ENCODE results near the gene TGFBR3. TPM values are rescaled to one million over a fixed set of nuclear protein-coding genes. Genes with fewer than 3 reads are reported as not detected.

The TGFBR3 gene
- total and polyA plus RNA-seq, 2 of the 13 experiments (the other 11 are each of a cell fraction or from before 2014, with no cell fraction given): 76.5 to 195 TPM

- TF ChIP-seq AHDC1 (CRISPR knock-in tag; IDR thresholded peaks at IDR 0.05; ENCODE audit: borderline replicate concordance): peak; percentile 90
- TF ChIP-seq PHF8 (CRISPR knock-in tag; IDR thresholded peaks at IDR 0.05): 0 out of 2 replicates have a peak, but pooled peaks have one; percentile 3
- TF ChIP-seq ATF5 (CRISPR knock-in tag; IDR thresholded peaks at IDR 0.05; ENCODE audit: low read depth): no peak
- TF ChIP-seq ZNF674 (CRISPR knock-in tag; IDR thresholded peaks at IDR 0.05; ENCODE audit: low read depth): no peak
- TF ChIP-seq NFE2 (CRISPR knock-in tag; IDR thresholded peaks at IDR 0.05): no peak
- peak; percentile 77; the same call in 1 of the 2 replicates for TF ChIP-seq MEIS2 (CRISPR knock-in tag; IDR thresholded peaks at IDR 0.05)
- peak; percentile 79 for TF ChIP-seq FOXO1 (CRISPR knock-in tag; IDR thresholded peaks at IDR 0.05)
- no peak for TF ChIP-seq RERE (CRISPR knock-in tag; IDR thresholded peaks at IDR 0.05; ENCODE audit: low read depth)
- TF ChIP-seq ZNF724P (CRISPR knock-in tag; IDR thresholded peaks at IDR 0.05; ENCODE audit: borderline replicate concordance): no peak
- TF ChIP-seq ZNF800 (CRISPR knock-in tag; IDR thresholded peaks at IDR 0.05): 0 out of 2 replicates have a peak, but pooled peaks have one; percentile 22
- no peak for TF ChIP-seq MAZ (IDR thresholded peaks at IDR 0.05; ENCODE audit: borderline replicate concordance, low read depth, low read length)
- TF ChIP-seq MAZ (CRISPR knock-in tag; IDR thresholded peaks at IDR 0.05; ENCODE audit: low read depth): peak; percentile 56; the same call in 1 of the 2 replicates
- no peak for TF ChIP-seq RNF2 (conservative IDR thresholded peaks at IDR 0.05; ENCODE audit: low read depth)
- no peak for TF ChIP-seq ZNF44 (CRISPR knock-in tag; IDR thresholded peaks at IDR 0.05)
- peak; percentile 90 for TF ChIP-seq SOX5 (CRISPR knock-in tag; IDR thresholded peaks at IDR 0.05; ENCODE audit: borderline replicate concordance)
These were observed 58.3 kb downstream of the TGFBR3 start (continued) for GRCh38 chr1:91827459-91828321.
